Omental fat pad (tissue), 4 donors: Measurements from ENCODE around the gene CLEC16A. TPM values are rescaled to one million over a fixed set of nuclear protein-coding genes. Genes with fewer than 3 reads are reported as not detected.
A peak's percentile ranks its signal among the peaks of the same experiment; 100 is the strongest.

Experiments used
- ATAC-seq: fragments of 150-250 bp; one replicate; pipeline ENCODE4 v1.9.1; 2016; ENCODE audit warnings: mild to moderate bottlenecking, moderate library complexity; ENCODE audit not compliant: low FRiP score
- DNase-seq: peaks from one replicate; pipeline ENCODE4 v3.0.0-alpha.2; 2019; ENCODE audit warnings: low spot score
- total RNA-seq, 4 donors: library from RNA; depleted of rRNA; stranded (reverse); fragments of >200 nt; gene quantifications; one replicate each; pipeline ENCODE4 v1.1.0, GENCODE V29; 2016
- TF ChIP-seq, protein P1 (sequence below), 3 donors: fragments of 450-650 bp; IDR thresholded peaks; one replicate each; pipeline ENCODE4 v1.5.1; 2016 to 2017; ENCODE audit warnings: antibody characterized with exemption in 3 of 3, mild to moderate bottlenecking in 3 of 3, moderate library complexity in 2 of 3

CLEC16A gene, protein sequence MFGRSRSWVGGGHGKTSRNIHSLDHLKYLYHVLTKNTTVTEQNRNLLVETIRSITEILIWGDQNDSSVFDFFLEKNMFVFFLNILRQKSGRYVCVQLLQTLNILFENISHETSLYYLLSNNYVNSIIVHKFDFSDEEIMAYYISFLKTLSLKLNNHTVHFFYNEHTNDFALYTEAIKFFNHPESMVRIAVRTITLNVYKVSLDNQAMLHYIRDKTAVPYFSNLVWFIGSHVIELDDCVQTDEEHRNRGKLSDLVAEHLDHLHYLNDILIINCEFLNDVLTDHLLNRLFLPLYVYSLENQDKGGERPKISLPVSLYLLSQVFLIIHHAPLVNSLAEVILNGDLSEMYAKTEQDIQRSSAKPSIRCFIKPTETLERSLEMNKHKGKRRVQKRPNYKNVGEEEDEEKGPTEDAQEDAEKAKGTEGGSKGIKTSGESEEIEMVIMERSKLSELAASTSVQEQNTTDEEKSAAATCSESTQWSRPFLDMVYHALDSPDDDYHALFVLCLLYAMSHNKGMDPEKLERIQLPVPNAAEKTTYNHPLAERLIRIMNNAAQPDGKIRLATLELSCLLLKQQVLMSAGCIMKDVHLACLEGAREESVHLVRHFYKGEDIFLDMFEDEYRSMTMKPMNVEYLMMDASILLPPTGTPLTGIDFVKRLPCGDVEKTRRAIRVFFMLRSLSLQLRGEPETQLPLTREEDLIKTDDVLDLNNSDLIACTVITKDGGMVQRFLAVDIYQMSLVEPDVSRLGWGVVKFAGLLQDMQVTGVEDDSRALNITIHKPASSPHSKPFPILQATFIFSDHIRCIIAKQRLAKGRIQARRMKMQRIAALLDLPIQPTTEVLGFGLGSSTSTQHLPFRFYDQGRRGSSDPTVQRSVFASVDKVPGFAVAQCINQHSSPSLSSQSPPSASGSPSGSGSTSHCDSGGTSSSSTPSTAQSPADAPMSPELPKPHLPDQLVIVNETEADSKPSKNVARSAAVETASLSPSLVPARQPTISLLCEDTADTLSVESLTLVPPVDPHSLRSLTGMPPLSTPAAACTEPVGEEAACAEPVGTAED
- total RNA-seq, result 10 to 100 TPM; 24.0 to 36.9 (median 29.5) TPM

DNA sequence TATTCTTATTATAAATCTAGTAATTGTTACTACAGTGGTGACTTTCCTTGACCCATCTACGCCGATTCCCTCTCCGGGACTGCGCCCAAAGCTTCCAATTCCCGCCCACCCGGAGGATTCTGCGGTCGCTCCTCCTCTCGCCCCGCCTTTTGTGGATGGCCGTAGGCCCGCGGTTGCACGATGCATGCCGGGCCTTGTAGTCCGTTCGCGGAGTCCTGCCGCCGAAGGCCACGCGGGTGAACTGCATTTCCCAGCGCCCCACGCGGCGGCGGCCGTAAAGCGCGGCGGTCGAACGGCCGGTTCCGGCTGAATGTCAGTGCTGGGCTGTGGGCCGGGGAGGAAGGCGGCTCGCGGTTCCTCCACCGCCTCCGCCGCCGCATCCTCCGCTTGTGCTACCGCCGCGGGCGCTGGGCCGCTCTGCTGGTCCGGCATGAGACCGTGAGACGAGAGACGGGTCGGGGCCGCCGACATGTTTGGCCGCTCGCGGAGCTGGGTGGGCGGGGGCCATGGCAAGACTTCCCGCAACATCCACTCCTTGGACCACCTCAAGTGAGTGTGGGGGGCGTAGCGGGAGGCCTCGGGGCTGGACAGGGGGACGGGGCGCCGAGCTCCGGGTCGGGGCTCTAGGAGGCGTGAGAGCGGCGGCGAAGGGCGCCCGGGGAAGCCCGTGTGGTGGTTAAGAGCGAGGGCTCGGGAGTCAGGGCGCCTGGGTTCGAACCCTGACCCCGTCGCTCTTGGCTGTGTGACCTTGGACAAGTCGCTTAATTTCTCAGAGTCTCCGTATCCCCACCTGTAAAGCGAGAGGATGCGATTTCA lies at the start of gene CLEC16A:
CLEC16A (plus strand) TSS at position 316 of the 816 bp plus-strand sequence; CDS start at position 470, 154 bp downstream.
- peak; percentile 82 for DNase-seq
- TF ChIP-seq, protein P1, sequence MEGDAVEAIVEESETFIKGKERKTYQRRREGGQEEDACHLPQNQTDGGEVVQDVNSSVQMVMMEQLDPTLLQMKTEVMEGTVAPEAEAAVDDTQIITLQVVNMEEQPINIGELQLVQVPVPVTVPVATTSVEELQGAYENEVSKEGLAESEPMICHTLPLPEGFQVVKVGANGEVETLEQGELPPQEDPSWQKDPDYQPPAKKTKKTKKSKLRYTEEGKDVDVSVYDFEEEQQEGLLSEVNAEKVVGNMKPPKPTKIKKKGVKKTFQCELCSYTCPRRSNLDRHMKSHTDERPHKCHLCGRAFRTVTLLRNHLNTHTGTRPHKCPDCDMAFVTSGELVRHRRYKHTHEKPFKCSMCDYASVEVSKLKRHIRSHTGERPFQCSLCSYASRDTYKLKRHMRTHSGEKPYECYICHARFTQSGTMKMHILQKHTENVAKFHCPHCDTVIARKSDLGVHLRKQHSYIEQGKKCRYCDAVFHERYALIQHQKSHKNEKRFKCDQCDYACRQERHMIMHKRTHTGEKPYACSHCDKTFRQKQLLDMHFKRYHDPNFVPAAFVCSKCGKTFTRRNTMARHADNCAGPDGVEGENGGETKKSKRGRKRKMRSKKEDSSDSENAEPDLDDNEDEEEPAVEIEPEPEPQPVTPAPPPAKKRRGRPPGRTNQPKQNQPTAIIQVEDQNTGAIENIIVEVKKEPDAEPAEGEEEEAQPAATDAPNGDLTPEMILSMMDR (IDR thresholded peaks at IDR 0.05), result no peak
- peak; percentile 84 for ATAC-seq

- DNase-seq, result no peak
- ATAC-seq, result no peak
- TF ChIP-seq, protein P1 (IDR thresholded peaks at IDR 0.05), result no peak
Observed at GRCh38 chr16:10895053-10895946, 49.1 kb upstream of the CLEC16A start.

DNA sequence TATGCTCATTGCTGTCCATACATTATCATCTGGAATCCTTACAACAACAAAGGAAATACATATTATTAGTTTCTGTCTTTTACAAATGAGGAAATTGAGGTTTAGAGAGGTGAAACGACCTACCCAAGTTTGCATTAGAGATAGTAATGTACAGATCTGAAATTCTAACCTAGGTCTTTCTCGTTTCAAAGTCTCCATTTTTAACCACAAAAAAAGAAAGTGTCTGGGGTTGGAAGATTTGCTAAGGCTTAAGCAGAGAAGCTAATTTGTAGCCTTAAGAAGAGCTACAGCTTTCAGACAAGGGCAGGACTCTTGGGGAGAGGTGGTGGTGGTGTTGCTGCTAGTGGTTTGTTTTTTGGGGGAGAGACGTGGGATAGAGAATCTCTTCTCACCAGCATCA lies 48.2 kb upstream of the CLEC16A start:
- DNase-seq (no peak), ATAC-seq (no peak)
- TF ChIP-seq, protein P1 (IDR thresholded peaks at IDR 0.05), result no peak

- TF ChIP-seq, protein P1 (IDR thresholded peaks at IDR 0.05), result no peak
- no peak for ATAC-seq
- DNase-seq, result no peak
Observed at GRCh38 chr16:10896723-10897122, 47.6 kb upstream of the CLEC16A start.

- TF ChIP-seq, protein P1 (IDR thresholded peaks at IDR 0.05), result no peak
- no peak for DNase-seq
- no peak for ATAC-seq
Observed at GRCh38 chr16:10897134-10897533, 47.2 kb upstream of the CLEC16A start.
